Endothelial cell of umbilical vein (primary cell): ENCODE data around the gene SNRNP200. TPM values are rescaled to one million over a fixed set of nuclear protein-coding genes. Genes with fewer than 3 reads are reported as not detected.

Experiments
- BruUV-seq: library from RNA; stranded (reverse); fragments of 400-500 nt; replicated peaks from 2 replicates; lab custom pipeline; 2021; lab: Mats Ljungman, UMichigan
- CTCF ChIA-PET: fragments of 300-600, 350-600 bp; sonication (Branson Sonifier 250); formaldehyde crosslinking; loops from one replicate; lab custom pipeline; 2021; ENCODE audit warnings: antibody characterized with exemption, inconsistent platforms; lab: Charles Lee
- POLR2A ChIA-PET: fragments of 300-600, 350-600 bp; sonication (Branson Sonifier 250); formaldehyde crosslinking; loops from one replicate; lab custom pipeline; 2021; ENCODE audit warnings: antibody characterized with exemption, inconsistent platforms; lab: Charles Lee
- DNase-seq: peaks from one replicate; pipeline ENCODE4 v3.0.0-alpha.2; 2011; ENCODE audit warnings: low read depth, low spot score
- FAIRE-seq: peaks from 2 replicates; lab custom pipeline; 2011; peaks lifted over from hg19 to GRCh38; lab: Jason Lieb, UNC
- H2AFZ ChIP-seq: 2 replicates; pipeline ENCODE4 v1.6.0; 2012; ENCODE audit warnings: low read depth, low read length, control low read depth, inconsistent platforms
- H3K27ac ChIP-seq: 2 replicates; pipeline ENCODE4 v1.5.1; 2011; ENCODE audit warnings: low read depth, mild to moderate bottlenecking, control low read depth, low read length, moderate library complexity; ENCODE audit not compliant: insufficient read depth
- H3K27me3 ChIP-seq, 2 experiments: 2 replicates each; pipeline versions ENCODE4 v1.6.0 to v1.6.1; 2011; ENCODE audit warnings: low read length in 2 of 2, mixed read lengths in 1 of 2; ENCODE audit not compliant: control insufficient read depth in 2 of 2, insufficient read depth in 2 of 2
- H3K36me3 ChIP-seq, 2 experiments: 2 replicates in 1 of 2; 3 replicates in 1 of 2; pipeline ENCODE4 v1.5.1; 2011; ENCODE audit warnings: low read length in 2 of 2, mild to moderate bottlenecking in 1 of 2, moderate library complexity in 1 of 2; ENCODE audit not compliant: control insufficient read depth in 2 of 2, insufficient read depth in 2 of 2; ENCODE audit errors: extremely low read depth in 1 of 2
- H3K4me1 ChIP-seq: 3 replicates; pipeline ENCODE4 v1.5.1; 2011; ENCODE audit warnings: mild to moderate bottlenecking, low read length; ENCODE audit not compliant: control insufficient read depth, insufficient read depth; ENCODE audit errors: extremely low read depth
- H3K4me2 ChIP-seq: 2 replicates; pipeline ENCODE4 v1.6.1; 2011; ENCODE audit warnings: low read length, control low read depth, mixed read lengths; ENCODE audit not compliant: insufficient read depth
- H3K4me3 ChIP-seq, 3 experiments: fragments of 200-600 bp in 1 of 3; sonication (generic), shearing (Covaris generic) in 1 of 3; replicated peaks in 1 of 3; 2 replicates each; pipeline ENCODE4 v1.5.1; 2011 to 2016; ENCODE audit warnings: control low read depth in 3 of 3, low read length in 3 of 3, mild to moderate bottlenecking in 2 of 3, inconsistent platforms in 1 of 3, low read depth in 1 of 3, moderate library complexity in 1 of 3; ENCODE audit not compliant: insufficient read depth in 1 of 3
- H3K79me2 ChIP-seq: 2 replicates; pipeline ENCODE4 v1.6.0; 2012; ENCODE audit warnings: low read length, inconsistent platforms; ENCODE audit not compliant: control insufficient read depth, insufficient read depth
- H3K9ac ChIP-seq: replicated peaks from 2 replicates; pipeline ENCODE3; 2011; ENCODE audit warnings: low read length, control low read depth; ENCODE audit not compliant: insufficient read depth; ENCODE audit errors: extremely low read depth
- H3K9me1 ChIP-seq: replicated peaks from 3 replicates; pipeline ENCODE4 v1.6.0; 2011; ENCODE audit warnings: mild to moderate bottlenecking, low read length; ENCODE audit not compliant: control insufficient read depth, insufficient read depth; ENCODE audit errors: extremely low read depth
- H3K9me3 ChIP-seq: replicated peaks from 2 replicates; pipeline ENCODE4 v1.5.1; 2012; ENCODE audit warnings: low read length, inconsistent platforms; ENCODE audit not compliant: control insufficient read depth, insufficient read depth
- H4K20me1 ChIP-seq: replicated peaks from 2 replicates; pipeline ENCODE3; 2011; ENCODE audit warnings: mild to moderate bottlenecking, low read length; ENCODE audit not compliant: control insufficient read depth, insufficient read depth; ENCODE audit errors: extremely low read depth
- EZH2 ChIP-seq: IDR thresholded peaks from 2 replicates; pipeline ENCODE4 v1.6.1; 2012; ENCODE audit warnings: borderline replicate concordance, low read depth, mild to moderate bottlenecking, moderate library complexity, low read length, inconsistent platforms; ENCODE audit not compliant: severe bottlenecking
- FOS ChIP-seq: IDR thresholded peaks from 2 replicates; pipeline ENCODE4 v1.6.1; 2011; ENCODE audit warnings: mild to moderate bottlenecking, low read length, moderate library complexity, borderline replicate concordance; ENCODE audit not compliant: insufficient read depth
- GATA2 ChIP-seq: IDR thresholded peaks from 2 replicates; pipeline ENCODE4 v1.7.0; 2011; ENCODE audit warnings: low read depth, mild to moderate bottlenecking, moderate library complexity, mixed read lengths, low read length; ENCODE audit not compliant: insufficient read length, insufficient read depth
- JUN ChIP-seq: IDR thresholded peaks from 2 replicates; pipeline ENCODE4 v1.6.1; 2011; ENCODE audit warnings: borderline replicate concordance, low read depth; ENCODE audit not compliant: insufficient read length, insufficient read depth
- MYC ChIP-seq: IDR thresholded peaks from one replicate; pipeline ENCODE4 v1.6.1; 2011; ENCODE audit warnings: mild to moderate bottlenecking, low read depth, low read length
- POLR2A ChIP-seq: IDR thresholded peaks from 2 replicates; pipeline ENCODE4 v1.6.1; 2012; ENCODE audit warnings: low read depth, mild to moderate bottlenecking, control low read depth, low read length
- POLR2AphosphoS5 ChIP-seq: IDR thresholded peaks from 2 replicates; pipeline ENCODE4 v1.6.1; 2012; ENCODE audit warnings: low read depth, mild to moderate bottlenecking, control low read depth, low read length, moderate library complexity; ENCODE audit not compliant: insufficient read depth
- dilution Hi-C: fragments of 300-500 bp; cut with MboI; formaldehyde crosslinking; loops from one replicate; pipeline ENCODE4 v1.15.0; 2019; ENCODE audit warnings: low sequenced_read_pairs; ENCODE audit not compliant: extremely low pct_ligation_motif_present
- intact Hi-C: fragments of 100-400 bp; cut with micrococcal nuclease; formaldehyde crosslinking; loops from one replicate; pipeline ENCODE4 v1.10.0; 2022
- polyA plus RNA-seq, 4 experiments: library from polyadenylated mRNA; depleted of rRNA in 3 of 4; stranded (reverse) in 3 of 4; unstranded in 1 of 4; fragments of >200 nt; gene quantifications; 2 replicates each; pipeline versions ENCODE4 v1.2.1 to v1.2.3, GENCODE V29; 2011 to 2012; ENCODE audit warnings: missing spikeins in 1 of 4
- total RNA-seq: library from RNA; stranded (reverse); gene quantifications from 2 replicates; pipeline ENCODE4 v1.2.3, GENCODE V29; 2021
- TF ChIP-seq, protein P1 (sequence below), 2 donors: IDR thresholded peaks; 1 replicate in 1 of 2; 2 replicates in 1 of 2; pipeline ENCODE4 v1.5.1; 2011; ENCODE audit warnings: low read length in 2 of 2, mild to moderate bottlenecking in 2 of 2, moderate library complexity in 2 of 2, control low read depth in 1 of 2, inconsistent platforms in 1 of 2, low read depth in 1 of 2; ENCODE audit not compliant: insufficient read depth in 1 of 2; ENCODE audit errors: extremely low read depth in 1 of 2
- TF ChIP-seq, protein P2 (sequence below): IDR thresholded peaks from 2 replicates; pipeline ENCODE4 v1.6.1; 2011; ENCODE audit not compliant: insufficient read depth, insufficient read length

SNRNP200 gene
- total and polyA plus RNA-seq, 2 donors (not counting 3 experiments of a cell fraction or from before 2014, with no cell fraction given), result 124 to 155 TPM

DNA sequence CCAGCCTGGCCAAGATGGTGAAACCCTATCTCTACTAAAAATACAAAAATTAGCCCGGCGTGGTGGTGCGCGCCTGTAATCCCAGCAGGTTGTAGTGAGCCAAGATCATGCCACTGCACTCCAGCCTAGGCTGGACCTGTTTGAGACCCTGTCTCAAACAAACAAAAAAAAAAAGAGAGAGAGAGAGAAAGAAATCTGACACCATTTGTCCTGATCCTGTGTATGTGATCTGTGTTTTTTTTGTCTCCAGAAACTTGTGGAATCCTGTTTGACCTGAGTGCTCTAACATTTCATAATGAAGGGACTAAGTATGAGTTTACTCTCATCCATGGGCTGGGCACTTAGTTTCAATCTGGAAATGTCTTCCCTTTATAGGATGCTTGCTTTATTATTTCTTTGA lies 13.4 kb upstream of the SNRNP200 start:
- H3K9me3 ChIP-seq, result no peaks in the 10 kb centered on the region
- no peak overlapping the region for H3K9ac ChIP-seq
- no peak for FAIRE-seq
- H4K20me1 ChIP-seq, result no peaks in the 10 kb centered on the region
- BruUV-seq, result no TSS peak
- dilution Hi-C loops, result no loop called here
- POLR2A ChIA-PET, result no interaction called here
- no peak overlapping the region for H2AFZ ChIP-seq
- H3K27me3 ChIP-seq, result peaks cover 10 to 15% of the 10 kb centered on the region in 2 experiments
- no peak overlapping the region for H3K4me2 ChIP-seq
- TF ChIP-seq, protein P1, sequence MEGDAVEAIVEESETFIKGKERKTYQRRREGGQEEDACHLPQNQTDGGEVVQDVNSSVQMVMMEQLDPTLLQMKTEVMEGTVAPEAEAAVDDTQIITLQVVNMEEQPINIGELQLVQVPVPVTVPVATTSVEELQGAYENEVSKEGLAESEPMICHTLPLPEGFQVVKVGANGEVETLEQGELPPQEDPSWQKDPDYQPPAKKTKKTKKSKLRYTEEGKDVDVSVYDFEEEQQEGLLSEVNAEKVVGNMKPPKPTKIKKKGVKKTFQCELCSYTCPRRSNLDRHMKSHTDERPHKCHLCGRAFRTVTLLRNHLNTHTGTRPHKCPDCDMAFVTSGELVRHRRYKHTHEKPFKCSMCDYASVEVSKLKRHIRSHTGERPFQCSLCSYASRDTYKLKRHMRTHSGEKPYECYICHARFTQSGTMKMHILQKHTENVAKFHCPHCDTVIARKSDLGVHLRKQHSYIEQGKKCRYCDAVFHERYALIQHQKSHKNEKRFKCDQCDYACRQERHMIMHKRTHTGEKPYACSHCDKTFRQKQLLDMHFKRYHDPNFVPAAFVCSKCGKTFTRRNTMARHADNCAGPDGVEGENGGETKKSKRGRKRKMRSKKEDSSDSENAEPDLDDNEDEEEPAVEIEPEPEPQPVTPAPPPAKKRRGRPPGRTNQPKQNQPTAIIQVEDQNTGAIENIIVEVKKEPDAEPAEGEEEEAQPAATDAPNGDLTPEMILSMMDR (IDR thresholded peaks at IDR 0.05; ENCODE audit: extremely low read depth in 1 of 2, insufficient read depth in 1 of 2, low read depth in 1 of 2, low read length in 2 of 2), result no peak
- TF ChIP-seq JUN (no peak), POLR2A (no peak), POLR2AphosphoS5 (no peak)
- TF ChIP-seq, protein P2, sequence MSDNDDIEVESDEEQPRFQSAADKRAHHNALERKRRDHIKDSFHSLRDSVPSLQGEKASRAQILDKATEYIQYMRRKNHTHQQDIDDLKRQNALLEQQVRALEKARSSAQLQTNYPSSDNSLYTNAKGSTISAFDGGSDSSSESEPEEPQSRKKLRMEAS, result no peak
- H3K36me3 ChIP-seq, result no peaks in the 10 kb centered on the region
- H3K9me1 ChIP-seq, result no peaks in the 10 kb centered on the region
- H3K4me1 ChIP-seq, result peaks cover 30% of the 10 kb centered on the region
- H3K27ac ChIP-seq, result no peak overlapping the region
- no peak for DNase-seq
- CTCF ChIA-PET, result no interaction called here
- intact Hi-C loops, result no loop called here
- H3K79me2 ChIP-seq, result no peaks in the 10 kb centered on the region
- no peak overlapping the region for H3K4me3 ChIP-seq

DNA sequence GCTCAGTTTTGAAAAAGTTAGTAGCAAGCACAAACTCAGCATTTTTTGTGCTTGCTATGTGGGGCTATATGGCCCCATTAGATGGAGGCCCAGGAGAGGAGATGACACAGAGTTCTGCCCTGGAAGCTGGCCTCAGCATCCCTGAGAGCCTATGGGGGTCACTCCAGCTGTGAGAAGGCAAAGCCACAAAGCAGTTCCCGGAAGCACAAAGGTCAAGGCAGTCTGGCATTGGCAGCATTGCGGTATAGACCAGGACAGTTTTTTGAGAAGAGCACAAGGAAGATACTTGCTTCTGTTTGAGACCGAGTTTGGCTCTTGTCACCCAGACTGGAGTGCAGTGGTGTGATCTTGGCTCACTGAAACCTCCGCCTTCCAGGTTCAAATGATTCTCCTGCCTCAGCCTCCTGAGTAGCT lies 12.2 kb upstream of the SNRNP200 start:
- no TSS peak for BruUV-seq
- POLR2A ChIA-PET, result no interaction called here

More for the DNA sequence above, 12.2 kb upstream of the SNRNP200 start:
- TF ChIP-seq POLR2AphosphoS5 (no peak), EZH2 (no peak), FOS (no peak), POLR2A (no peak), GATA2 (no peak), MYC (no peak)
- TF ChIP-seq, protein P2, result no peak
- H3K36me3 ChIP-seq, result no peaks in the 10 kb centered on the region
- no peak overlapping the region for H3K27ac ChIP-seq
- H3K4me2 ChIP-seq, result no peak overlapping the region
- H3K9me1 ChIP-seq, result no peaks in the 10 kb centered on the region
- no peak overlapping the region for H3K9ac ChIP-seq
- H3K79me2 ChIP-seq, result no peaks in the 10 kb centered on the region
- CTCF ChIA-PET, result no interaction called here
- no peak for FAIRE-seq
- no peak for DNase-seq
- peaks cover 30% of the 10 kb centered on the region for H3K4me1 ChIP-seq
- H3K9me3 ChIP-seq, result no peaks in the 10 kb centered on the region
- no peak overlapping the region for H3K4me3 ChIP-seq
- peaks cover 3 to 9% of the 10 kb centered on the region in 2 experiments for H3K27me3 ChIP-seq
- H4K20me1 ChIP-seq, result no peaks in the 10 kb centered on the region
- dilution Hi-C loops, result no loop called here
- H2AFZ ChIP-seq, result no peak overlapping the region
- intact Hi-C loops, result no loop called here
